AML-193 (cell line): ENCODE measurements around the gene PUDP.
"Not testable (repeated sequence)": the region's sequence is repeated elsewhere in the genome, so short reads cannot be mapped to it uniquely, and the experiment has no call there.

Source experiments
- DNase-seq, 2 experiments: peaks; one replicate each; lab custom pipeline; 2025; lab: John Stamatoyannopoulos, UW

PUDP gene

DNA sequence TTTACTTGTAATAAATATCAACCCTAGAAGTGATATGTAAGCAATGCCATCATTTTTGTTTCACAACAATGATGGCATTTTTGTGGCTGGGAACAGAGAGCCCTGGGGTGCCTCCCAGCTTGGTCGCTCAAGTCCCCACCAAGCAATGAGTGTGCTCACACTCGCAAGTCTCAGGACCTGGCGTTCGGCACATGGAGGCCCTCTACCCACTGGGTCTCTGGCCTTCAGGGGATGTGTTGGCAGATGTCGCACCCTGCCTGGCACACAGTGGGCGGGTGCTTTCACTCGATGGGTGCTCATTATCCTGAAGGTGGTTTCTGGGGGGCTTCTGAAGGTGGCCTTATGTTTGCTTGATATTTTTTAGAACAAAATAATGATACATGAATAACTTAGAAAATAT, 75.1 kb downstream of the PUDP start:
- no peak for DNase-seq

DNA sequence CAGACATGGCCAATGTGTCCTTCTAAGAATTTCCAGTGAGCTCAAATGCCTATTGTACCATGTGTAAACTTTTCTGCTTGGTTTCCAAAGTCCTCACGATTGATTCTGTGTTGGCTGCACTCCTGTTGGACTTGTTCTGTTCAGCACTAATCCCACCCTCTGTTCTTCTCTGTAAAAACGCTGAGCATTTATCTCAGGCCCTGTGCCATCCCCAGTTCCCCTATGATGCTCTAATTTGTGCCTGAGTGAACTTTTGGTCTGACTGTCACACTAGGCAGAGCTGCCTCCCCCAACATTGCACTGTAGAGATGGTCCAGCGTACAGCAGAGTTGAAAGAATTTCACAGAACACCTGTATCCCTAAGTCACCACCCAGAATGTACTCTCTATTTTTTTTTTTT, 76.6 kb downstream of the PUDP start:
- no peak for DNase-seq

DNA sequence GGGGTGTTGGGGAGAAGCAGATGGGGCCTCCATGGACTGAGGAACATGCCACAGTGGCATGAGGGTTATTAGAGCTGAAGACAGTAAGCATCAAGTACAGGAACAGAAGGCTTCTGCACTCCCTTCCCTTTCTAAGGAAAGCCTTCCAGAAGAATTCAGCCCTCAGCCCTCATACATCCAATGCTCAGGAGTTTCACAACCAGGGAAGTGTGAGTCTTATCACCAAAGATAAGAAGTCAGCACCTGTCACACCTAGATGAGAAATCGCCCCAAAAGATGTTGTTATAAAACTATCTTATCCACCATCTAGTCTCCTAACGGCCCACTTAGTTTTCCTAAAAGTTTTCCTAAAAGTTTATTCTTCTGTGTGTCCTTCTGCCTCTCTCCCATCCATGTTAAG, 78.4 kb downstream of the PUDP start:
- DNase-seq: no peak

DNA sequence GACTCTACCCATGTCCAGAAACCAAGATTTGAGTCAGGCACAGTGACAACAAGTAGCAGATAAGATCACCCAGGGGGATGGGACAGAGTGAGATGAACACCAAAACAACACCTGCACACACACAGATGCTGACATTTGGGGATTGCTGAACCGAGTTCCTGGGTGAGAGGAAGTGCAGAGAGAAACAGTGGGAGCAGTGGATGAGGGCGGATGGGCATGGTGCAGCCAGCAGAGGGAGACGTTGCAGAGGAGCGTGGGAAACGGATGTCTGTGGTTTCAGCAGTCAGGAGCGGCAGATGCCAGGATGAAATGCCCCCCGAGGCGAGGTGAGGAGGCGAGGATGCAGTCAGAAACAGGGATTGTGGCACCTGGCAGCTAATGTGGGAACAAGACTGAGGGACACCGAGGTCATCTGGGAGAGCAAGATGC, 79.0 kb downstream of the PUDP start:
- no peak for DNase-seq

DNA sequence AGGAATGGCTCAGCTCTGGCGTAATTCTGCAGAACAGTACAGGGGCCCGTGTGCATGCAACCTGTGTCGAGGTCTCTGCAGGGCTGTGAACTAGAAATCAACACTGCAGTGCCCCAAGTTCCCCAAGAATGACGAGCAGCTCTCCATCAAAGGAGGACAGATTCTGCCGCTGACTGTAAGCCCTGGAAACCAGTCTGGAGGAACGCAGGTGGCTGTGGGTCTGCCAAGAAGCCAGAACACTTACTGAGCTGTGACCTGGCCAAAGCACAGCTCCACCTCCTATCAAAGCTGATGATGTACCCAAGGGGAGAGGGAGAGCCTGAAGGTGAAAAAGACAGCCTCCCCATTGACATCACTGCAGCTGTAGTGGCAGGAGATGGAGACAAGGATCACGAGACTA, 80.7 kb downstream of the PUDP start:
- DNase-seq: no peak

DNA sequence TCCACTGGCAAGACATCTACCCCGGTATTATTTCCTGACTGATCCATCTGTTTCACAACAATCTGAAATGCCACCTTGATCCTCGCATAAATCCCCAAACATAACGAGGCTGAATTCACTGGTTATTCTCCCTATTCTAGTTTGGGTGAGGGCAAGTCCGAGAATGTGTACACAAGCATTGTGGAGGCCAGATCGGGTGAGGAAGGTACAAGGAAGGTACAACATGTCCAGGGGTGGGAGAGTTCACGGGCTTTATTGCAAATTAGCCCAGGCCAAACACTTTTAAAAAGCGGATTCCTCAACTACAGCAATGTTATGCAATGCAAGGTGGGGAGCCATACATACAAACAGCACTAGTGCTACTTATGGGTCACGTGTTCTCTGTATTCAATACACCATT, 82.5 kb downstream of the PUDP start:
- DNase-seq: no peak

DNA sequence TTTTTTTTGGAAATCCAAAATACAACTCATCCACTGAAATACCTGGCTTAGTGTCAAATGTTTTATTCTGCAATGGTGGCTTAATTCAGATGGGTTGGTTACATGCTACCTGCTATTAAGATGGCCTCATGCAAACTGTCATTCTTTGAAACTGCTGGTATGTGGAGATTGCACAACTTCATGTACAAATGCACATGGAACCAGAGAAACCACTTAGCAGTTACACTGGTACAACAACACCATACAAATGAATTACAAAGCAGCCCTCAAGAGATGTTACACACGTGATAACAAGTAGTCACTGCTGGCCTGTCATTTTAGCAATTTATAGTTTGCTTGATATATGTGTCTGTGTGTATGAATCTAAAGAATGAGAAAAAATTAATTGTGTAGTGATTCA, 85.0 kb downstream of the PUDP start:
- no peak for DNase-seq

DNA sequence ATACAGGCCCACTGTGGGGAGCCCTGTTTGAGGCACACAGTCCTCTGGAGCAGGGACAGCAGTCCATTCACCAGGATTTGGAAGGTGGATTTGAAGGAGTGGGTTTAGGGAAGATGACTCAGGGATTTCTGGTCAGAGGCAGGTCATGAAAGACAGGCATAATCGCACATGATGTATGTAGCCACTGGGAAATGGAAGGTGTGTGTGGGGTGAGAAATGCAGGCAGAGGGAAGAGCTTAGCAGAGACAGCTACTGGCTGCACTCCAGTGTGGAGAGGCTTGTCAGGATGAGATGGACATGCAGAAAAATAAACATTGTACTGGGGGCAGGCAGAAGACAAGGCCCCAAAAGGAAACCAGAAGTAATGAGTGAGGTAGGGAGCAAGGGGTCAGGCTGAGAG, 85.7 kb downstream of the PUDP start:
- no peak for DNase-seq

DNA sequence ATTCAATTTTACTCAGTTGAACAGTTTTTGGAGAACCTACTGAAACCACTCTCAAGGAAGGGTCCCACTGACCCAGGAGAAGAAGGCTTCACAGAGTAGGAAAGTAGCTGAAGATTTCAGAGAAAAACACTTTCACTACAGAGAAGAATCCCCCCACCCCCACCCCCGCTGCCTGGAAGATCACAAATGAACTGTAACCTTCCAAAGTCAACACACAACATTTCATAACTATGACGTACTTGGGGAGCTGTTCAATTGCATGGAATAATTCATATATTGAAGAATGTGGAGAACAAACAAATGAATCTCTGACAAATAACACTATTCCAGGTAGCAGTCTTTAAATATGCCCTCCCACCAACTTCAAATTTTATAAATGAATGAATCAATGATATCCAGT, 86.5 kb downstream of the PUDP start:
- no peak for DNase-seq

DNA sequence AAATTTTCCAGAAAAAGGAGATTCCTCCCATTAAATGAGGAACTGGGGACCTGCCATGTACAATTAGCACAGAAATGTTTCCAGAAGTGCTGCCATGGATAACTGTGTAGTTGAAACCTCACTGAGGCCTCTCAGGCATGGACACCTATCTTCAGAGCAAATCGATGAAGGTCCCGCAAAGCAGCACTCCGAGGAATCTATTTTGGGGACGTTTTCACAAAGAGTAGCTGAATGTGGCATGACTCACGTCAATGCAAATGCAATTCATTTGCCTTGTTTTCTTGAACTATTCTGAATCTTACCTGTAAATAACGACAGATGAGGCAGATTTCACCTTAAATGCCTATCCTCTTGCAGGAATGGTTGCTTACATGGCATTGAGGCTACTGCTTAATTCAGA, 87.5 kb downstream of the PUDP start:
- no peak for DNase-seq

DNA sequence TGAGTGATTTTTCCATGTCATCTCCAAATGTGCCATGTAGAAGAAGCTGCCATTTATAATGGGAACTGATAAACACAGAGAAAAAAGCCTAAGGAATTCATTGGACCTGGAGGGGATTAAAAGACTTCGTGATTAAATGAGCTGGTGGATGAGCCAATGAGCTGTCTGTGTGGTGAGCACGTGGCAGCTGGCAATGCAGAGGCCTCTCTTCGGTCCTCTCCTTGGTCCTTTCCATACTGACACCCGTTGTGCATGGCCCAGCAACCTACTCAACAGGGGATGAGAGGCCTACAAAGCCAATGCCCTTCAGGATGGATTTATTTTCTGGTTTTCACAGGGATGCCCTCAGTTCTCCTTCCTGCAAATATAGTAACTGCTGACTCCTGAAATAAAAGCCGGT, 88.1 kb downstream of the PUDP start:
- no peak for DNase-seq

DNA sequence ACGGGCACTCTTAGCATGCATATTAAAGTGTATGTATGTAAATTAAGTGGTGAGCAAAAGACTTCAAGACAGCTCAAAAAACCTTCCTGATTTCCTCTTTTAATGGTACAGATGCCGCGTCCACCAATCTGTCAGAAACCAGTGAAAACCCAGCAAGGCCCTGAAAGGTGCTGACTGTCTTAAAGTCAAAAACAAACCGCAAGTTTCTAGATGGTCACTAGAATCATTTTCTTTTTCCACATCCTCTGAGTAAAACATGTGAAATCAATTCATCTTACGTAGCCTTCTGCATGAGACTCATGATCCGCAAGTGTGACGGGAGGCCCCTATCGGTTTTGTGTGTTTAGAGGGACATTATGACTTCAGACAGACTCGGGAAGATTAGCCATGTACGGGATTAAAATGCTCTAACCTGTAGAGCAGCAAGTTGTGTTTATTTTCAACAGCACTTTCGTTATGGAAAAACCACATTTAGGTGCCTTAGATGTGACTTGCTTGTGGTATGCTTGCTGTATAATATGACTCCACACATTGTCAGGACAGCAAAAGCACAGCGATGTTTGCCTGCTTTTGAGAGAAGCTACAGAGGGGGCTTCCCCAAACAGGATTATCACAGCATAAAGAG, 88.6 kb downstream of the PUDP start:
- DNase-seq: no peak

DNA sequence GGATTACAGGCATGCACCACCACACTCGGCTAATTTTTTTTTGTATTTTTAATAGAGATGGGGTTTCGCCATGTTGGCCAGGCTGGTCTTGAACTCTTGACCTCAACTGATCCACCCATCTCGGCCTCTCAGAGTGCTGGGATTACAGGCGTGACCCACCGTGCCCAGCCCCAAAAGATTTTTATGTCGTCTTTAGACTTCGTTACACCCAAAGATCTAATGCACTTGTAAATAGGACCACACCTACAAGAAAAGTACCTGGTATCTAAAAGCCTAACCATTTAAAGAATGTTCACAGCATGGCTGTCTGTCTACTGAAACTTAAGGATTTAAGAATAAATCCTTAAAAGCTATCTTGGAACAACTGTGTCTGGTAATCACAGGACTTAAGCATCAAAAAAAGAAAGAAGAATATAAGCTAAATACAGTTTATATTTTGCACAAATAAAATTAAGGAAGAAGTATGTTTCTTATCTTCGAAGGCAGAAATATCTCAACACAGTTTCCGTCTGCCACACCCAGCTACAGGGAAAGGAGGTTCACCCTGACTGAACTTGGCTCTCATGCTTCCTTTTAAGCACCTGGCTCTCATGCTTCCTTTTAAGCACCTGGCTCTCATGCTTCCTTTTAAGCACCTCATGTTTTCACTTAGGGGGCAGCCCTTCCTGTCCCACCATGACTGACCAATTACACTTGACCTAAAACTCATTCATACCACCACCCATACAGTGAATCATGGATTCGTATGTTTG, 92.4 kb downstream of the PUDP start:
- no peak for DNase-seq

DNA sequence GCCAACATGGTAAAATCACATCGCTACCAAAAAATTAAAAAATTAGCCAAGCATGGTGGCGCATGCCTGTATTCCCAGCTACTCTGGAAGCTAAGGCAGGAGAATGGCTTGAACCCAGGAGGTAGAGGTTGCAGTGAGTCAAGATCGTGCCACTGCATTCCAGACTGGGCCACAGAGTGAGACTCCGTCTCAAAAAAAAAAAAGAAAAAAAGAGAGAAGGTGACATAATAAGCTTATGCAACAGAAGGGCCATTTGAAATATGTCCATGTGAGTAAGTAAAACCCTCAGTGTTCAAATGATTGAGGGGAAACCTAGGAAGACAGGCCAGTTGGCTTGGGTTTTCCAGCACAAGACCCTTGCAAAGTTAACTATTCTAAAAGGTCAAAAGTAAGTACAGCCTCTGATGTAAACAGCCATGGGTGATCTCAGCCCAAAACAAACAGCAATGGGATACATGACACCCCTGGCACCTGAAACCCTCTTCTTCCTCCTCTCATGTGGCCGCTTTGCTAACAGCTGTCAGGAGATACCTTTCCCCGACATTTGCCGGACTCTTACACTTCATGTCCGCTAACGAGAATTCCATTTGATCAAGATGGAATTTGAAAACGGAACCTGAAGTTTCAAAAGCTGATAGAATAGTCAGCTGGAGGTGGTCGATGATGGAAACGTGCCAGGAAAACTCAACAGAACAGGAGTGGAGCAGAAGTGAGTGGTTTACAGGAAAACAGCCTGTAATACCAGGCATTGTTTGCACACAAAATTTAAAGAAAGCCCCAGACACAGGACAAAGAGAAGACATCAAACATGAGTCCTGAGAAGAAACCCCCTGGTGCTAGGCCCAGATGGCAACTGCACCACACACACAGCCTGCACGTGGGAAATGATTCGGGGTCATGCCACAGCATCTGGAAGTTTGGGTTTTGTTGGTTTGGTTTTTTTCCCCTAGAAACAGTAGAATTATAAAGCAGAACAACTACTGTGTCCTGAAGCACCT, 93.4 kb downstream of the PUDP start:
- no peak for DNase-seq

DNA sequence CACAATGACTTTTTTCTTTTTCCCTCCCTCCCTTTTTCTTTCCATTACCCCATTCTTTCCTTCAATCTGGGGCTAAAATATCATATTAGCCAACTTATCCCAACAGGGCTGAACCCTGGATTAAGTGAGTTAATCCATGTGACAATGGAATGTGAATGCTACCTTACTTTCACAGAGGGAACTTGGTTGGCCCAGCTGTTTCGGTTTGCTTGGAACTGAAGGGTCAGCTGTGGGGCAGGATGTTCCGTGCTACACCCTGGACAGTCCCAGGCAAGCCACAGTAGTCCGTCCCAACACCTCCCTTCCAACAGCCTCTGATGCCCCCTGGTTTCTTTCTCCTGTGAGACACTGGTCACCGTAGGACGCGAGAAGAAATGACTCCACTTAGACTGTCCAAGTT, 95.4 kb downstream of the PUDP start:
- no peak for DNase-seq

DNA sequence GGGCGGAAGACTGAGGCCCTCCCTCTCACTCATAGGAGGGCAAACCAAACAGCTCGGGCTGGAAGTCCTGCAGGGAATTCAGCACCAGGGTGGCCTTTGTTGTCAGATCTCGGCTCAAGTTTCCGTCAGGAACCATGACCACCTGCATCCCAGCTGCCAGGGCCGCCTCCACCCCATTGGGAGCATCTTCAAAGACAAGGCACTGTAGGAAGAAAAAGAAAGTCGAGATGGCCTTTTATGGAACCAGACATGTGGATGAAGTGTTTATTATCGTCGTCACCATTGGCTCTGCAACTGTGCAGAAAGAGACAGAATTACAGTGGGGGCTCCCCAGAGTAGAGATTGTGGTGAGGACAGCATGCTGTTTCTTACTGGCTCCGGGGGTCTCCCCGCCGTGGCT, 97.7 kb downstream of the PUDP start:
- no peak for DNase-seq

DNA sequence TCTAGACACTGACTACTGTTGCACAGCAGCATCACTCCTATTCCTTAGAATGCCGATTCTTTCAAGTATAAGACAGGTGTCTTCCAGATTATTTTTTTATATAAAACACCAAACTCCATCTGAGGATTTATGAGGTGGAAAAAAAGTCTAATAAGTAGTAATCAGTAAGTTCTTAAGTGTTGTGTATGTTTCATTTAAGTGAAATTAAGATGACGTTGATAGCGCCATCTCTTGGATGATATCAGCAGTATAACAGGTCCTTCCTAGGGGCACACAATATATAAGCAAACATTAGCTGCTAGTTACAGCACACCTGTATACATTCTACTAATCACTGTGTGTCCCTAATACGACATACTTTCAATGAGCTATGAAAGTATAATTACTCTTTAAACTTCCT, 100.0 kb downstream of the PUDP start:
- no peak for DNase-seq

DNA sequence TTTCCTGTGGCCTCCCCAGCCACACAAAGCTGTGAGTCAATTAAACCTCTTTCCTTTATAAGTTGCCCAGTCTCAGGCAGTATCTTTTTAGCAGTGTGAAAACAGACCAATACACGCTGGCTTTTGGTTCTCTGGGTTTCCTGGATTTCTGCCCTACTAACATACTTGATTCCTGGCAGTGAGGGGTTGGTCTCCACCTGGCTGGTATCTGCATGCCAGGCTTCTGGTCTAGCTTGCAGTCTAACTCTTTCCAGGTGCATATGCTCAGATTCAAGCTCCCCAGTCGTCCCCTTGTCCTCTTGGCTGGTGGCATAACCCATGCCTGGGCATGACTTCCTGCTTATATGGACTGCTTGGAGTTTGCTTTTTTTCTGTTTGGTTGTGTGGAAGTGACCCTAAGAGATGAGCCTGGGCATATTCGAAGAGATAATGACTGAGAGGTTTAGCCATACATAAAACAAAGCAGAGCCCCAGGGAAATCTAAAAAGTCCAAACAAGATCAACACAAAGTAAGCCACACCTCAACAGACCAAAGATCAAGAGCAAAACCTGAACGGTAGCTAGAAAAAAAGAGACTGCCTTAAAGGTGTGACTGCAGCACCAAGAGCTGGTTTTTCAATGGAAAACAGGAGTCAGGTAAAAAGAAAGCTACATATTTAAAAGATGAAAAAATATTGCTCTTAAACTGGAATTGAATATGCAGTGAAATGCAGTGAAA, 102.6 kb downstream of the PUDP start:
- DNase-seq: no peak

DNA sequence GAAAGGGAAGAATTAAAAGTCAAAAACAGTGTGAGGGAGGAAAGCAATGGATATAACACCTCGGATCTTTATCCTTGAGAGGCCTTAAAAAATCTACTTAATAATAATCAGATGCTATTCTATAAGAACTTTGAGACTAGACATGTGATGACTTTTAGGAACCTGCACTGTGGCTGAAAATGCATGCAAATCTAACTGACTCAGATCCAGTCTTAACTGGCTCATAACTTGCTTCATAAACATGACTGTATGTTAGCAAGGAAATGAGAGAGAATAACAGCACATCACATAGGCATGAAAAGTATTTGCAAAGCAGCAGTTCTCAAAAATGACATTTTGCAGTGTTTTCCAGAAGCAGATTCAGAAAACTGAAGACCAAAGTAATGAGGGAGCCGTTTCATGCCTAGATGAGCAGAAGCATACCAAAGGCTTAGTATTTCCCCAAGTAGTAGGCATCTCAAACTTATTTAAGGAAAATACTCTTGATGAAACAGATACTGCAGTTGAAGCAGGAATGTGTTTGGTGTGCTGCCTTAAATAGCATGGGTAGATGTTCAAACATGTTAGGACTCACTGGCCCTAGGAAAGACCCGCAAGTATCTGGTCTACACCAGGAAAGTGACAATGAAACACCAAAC, 104.0 kb downstream of the PUDP start:
- DNase-seq: not testable (repeated sequence)

DNA sequence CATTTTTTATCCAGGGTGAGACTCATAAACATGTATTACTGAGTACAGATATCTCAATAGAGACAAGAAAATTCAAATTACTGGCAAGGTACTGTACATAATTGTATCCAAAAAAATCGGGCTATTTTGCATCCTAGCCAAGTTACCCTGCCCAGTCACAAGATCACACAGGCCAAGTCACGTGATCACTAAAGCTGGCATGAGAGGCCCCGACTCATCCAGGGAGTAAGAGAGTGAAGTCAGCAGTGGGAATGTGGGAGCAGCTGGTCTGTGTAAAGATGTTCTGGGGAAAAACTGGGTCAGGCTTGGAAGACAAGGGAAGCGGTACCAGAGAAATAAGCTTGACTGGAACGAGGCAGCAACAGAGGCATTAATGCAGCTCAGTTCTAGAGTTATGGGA, 119.7 kb downstream of the PUDP start:
- no peak for DNase-seq

DNA sequence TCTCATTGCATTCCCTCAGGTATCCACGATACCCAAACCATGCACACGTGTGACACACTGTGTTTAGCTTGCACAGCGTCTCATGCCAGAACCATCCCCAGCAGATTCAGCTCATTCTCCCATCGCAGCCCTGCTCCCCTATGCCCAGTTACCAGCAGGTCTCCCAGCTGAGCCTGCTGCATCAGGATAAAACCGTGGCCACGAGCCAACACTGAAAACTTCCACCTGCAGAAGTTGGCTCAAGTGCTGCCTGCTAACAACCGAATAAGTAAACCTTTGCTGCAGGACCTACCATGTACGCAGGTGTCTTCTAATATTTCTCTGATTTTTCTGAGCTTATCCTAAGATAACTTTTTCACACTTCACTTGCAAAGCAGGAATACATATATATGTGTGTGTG, 120.9 kb downstream of the PUDP start:
- DNase-seq: no peak

DNA sequence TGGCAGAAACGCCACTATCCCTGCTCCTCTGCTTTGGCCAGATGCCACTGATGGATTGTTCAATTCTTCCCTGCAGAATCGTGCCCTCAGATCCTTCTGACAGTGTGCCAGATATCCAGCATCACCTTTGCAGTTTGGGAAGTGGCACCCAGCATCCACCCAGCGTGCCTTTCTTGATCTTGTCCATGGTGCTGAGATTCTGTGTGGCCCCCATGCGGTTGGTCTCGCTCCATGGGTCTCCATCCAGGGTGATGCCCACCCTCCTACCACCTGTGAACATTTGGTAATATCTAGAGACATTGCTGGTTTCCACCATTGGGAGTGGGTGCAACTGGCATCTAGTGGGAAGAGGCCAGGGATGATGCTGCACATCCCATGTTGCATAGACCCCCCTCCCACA, 121.6 kb downstream of the PUDP start:
- not testable (repeated sequence) for DNase-seq
